Hepatocyte (in vitro differentiated cells): ENCODE results near the gene DDC. TPM values are rescaled to one million over a fixed set of nuclear protein-coding genes. Genes with fewer than 3 reads are reported as not detected.
A peak's percentile ranks its signal among the peaks of the same experiment; 100 is the strongest.

ENCODE experiments used
- DNase-seq: peaks from one replicate; pipeline ENCODE4 v3.0.0-alpha.2; 2016; ENCODE audit warnings: low spot score
- H2AFZ ChIP-seq: fragments of 200-600 bp; sonication (generic); 2 replicates; pipeline ENCODE4 v1.6.0; 2016; ENCODE audit warnings: antibody characterized with exemption, mild to moderate bottlenecking
- H3K27ac ChIP-seq: fragments of 200-600 bp; sonication (generic); 2 replicates; pipeline ENCODE4 v1.5.1; 2016; ENCODE audit warnings: mild to moderate bottlenecking
- H3K27me3 ChIP-seq: fragments of 200-600 bp; sonication (generic); 2 replicates; pipeline ENCODE4 v1.6.1; 2016
- H3K36me3 ChIP-seq: fragments of 200-600 bp; sonication (generic); replicated peaks from 2 replicates; pipeline ENCODE4 v1.5.1; 2016; ENCODE audit warnings: low read depth; ENCODE audit not compliant: insufficient read depth
- H3K4me1 ChIP-seq: fragments of 200-600 bp; sonication (generic); 2 replicates; pipeline ENCODE4 v1.5.1; 2016; ENCODE audit warnings: mild to moderate bottlenecking, moderate library complexity; ENCODE audit not compliant: insufficient read depth
- H3K4me2 ChIP-seq: fragments of 200-600 bp; sonication (generic); 2 replicates; pipeline ENCODE4 v1.6.0; 2016
- H3K4me3 ChIP-seq: fragments of 200-600 bp; sonication (generic); 2 replicates; pipeline ENCODE4 v1.5.1; 2016; ENCODE audit warnings: mild to moderate bottlenecking
- H3K79me2 ChIP-seq: fragments of 200-600 bp; sonication (generic); 2 replicates; pipeline ENCODE4 v1.6.0; 2017; ENCODE audit warnings: mild to moderate bottlenecking
- H3K9me2 ChIP-seq: fragments of 200-600 bp; sonication (generic); replicated peaks from 2 replicates; pipeline ENCODE4 v1.6.0; 2017; ENCODE audit warnings: mild to moderate bottlenecking; ENCODE audit not compliant: insufficient read depth
- H3K9me3 ChIP-seq: fragments of 200-600 bp; sonication (generic); 2 replicates; pipeline ENCODE4 v1.5.1; 2016; ENCODE audit warnings: low read depth, mild to moderate bottlenecking
- H4K20me1 ChIP-seq: fragments of 200-600 bp; sonication (generic); 2 replicates; pipeline ENCODE4 v1.6.0; 2016; ENCODE audit warnings: mild to moderate bottlenecking; ENCODE audit not compliant: insufficient read depth, poor library complexity, severe bottlenecking
- CTCF ChIP-seq: fragments of 200-600 bp; sonication (generic); IDR thresholded peaks from 2 replicates; pipeline ENCODE4 v1.5.1; 2016; ENCODE audit warnings: antibody characterized with exemption, mild to moderate bottlenecking; ENCODE audit not compliant: poor library complexity
- EZH2 ChIP-seq: fragments of 200-600 bp; sonication (generic); IDR thresholded peaks from 2 replicates; pipeline ENCODE4 v1.6.1; 2016; ENCODE audit warnings: antibody characterized with exemption, mild to moderate bottlenecking, borderline replicate concordance
- EZH2phosphoT487 ChIP-seq: fragments of 200-600 bp; sonication (generic); IDR thresholded peaks from one replicate; pipeline ENCODE4 v1.6.1; 2018; ENCODE audit warnings: antibody characterized with exemption, mild to moderate bottlenecking, low read depth, moderate library complexity; ENCODE audit not compliant: unreplicated experiment, severe bottlenecking
- WGBS: methylation state at CpG from one replicate; pipeline ENCODE4 v1.1.6; 2016; ENCODE audit warnings: low lambda C conversion rate; ENCODE audit errors: missing lambda C conversion rate; 5-methylcytosine and 5-hydroxymethylcytosine counted together
- polyA plus RNA-seq: library from polyadenylated mRNA; unstranded; fragments of >200 nt; fragmentation: Nextera tagmentation; extraction: Ambion mirVana; gene quantifications from 2 replicates; pipeline ENCODE4 v1.2.1, GENCODE V29; 2016
- total RNA-seq: library from RNA; depleted of rRNA; stranded (reverse); fragments of >200 nt; gene quantifications from 2 replicates; pipeline ENCODE4 v1.2.3, GENCODE V29; 2014

Gene DDC
- total and polyA plus RNA-seq, 2 experiments from 2014 or later: 42.4 to 56.1 TPM

- 87% methylated on average over 18 of the region's 18 CpGs for WGBS
- no peaks in the 10 kb centered on the region for H3K36me3 ChIP-seq
- no peaks in the 10 kb centered on the region for H3K4me1 ChIP-seq
Measured at GRCh38 chr7:50598460-50599343, 33.5 kb upstream of the DDC start.

GRCh38 chr7:50596484-50596883 is 31.3 kb upstream of the DDC start:
- Histone ChIP-seq H3K9me3 (no peaks in the 10 kb centered on the region), H3K79me2 (no peaks in the 10 kb centered on the region), H3K27me3 (no peaks in the 10 kb centered on the region), H3K4me1 (no peaks in the 10 kb centered on the region), H3K36me3 (no peaks in the 10 kb centered on the region), H3K4me3 (no peak overlapping the region), H3K4me2 (no peak overlapping the region), H3K27ac (no peak overlapping the region), H2AFZ (no peak overlapping the region), H4K20me1 (no peaks in the 10 kb centered on the region), H3K9me2 (no peaks in the 10 kb centered on the region)
- WGBS: 93% methylated on average over 4 of the region's 4 CpGs
- TF ChIP-seq EZH2phosphoT487 (no peak), EZH2 (no peak), CTCF (no peak)
- DNase-seq: no peak

More at GRCh38 chr7:50598460-50599343, 33.5 kb upstream of the DDC start:
- no peak overlapping the region for H2AFZ ChIP-seq
- no peak overlapping the region for H3K4me2 ChIP-seq
- no peak for DNase-seq
- H4K20me1 ChIP-seq: no peaks in the 10 kb centered on the region
- no peaks in the 10 kb centered on the region for H3K27me3 ChIP-seq
- H3K9me2 ChIP-seq: no peaks in the 10 kb centered on the region
- TF ChIP-seq EZH2phosphoT487: no peak
- no peak for TF ChIP-seq CTCF
- no peak for TF ChIP-seq EZH2
- no peaks in the 10 kb centered on the region for H3K79me2 ChIP-seq
- H3K9me3 ChIP-seq: no peaks in the 10 kb centered on the region
- H3K27ac ChIP-seq: no peak overlapping the region
- no peak overlapping the region for H3K4me3 ChIP-seq

- no peaks in the 10 kb centered on the region for H3K36me3 ChIP-seq
Measured at GRCh38 chr7:50595491-50596102, 30.4 kb upstream of the DDC start.

More at GRCh38 chr7:50595491-50596102, 30.4 kb upstream of the DDC start:
- no peaks in the 10 kb centered on the region for H3K9me3 ChIP-seq
- no peak overlapping the region for H3K4me2 ChIP-seq
- no peaks in the 10 kb centered on the region for H3K27me3 ChIP-seq
- no peak overlapping the region for H3K4me3 ChIP-seq
- peak; percentile 37 for DNase-seq
- TF ChIP-seq EZH2phosphoT487: no peak
- TF ChIP-seq CTCF: peak; percentile 36
- TF ChIP-seq EZH2: no peak
- no peak overlapping the region for H2AFZ ChIP-seq
- WGBS: 93% methylated on average over 5 of the region's 5 CpGs
- H3K9me2 ChIP-seq: no peaks in the 10 kb centered on the region
- no peaks in the 10 kb centered on the region for H3K79me2 ChIP-seq
- H3K27ac ChIP-seq: no peak overlapping the region
- H3K4me1 ChIP-seq: no peaks in the 10 kb centered on the region
- H4K20me1 ChIP-seq: no peaks in the 10 kb centered on the region
